ENCODE data around the gene TBL1X.
"Not testable (repeated sequence)": the region's sequence is repeated elsewhere in the genome, so short reads cannot be mapped to it uniquely, and the experiment has no call there.

TBL1X gene

GRCh38 chrX:9447906-9448305, 17.0 kb upstream of the TBL1X start:
- no peaks in the 10 kb centered on the region for H3K9me3 ChIP-seq (ENCODE audit: insufficient read depth, low read length)
- H4K20me1 ChIP-seq (ENCODE audit: insufficient read depth, low read length): no peaks in the 10 kb centered on the region
- H3K4me1 ChIP-seq (ENCODE audit: low read length): peaks cover 10% of the 10 kb centered on the region; the same call in 1 of the 2 replicates
- no peaks in the 10 kb centered on the region for H3K79me2 ChIP-seq (ENCODE audit: low read length)
- no peak for TF ChIP-seq CTCF (IDR thresholded peaks at IDR 0.05; ENCODE audit: low read depth, low read length)
- TF ChIP-seq EZH2phosphoT487 (IDR thresholded peaks at IDR 0.05; ENCODE audit: low read depth): no peak
- no peak overlapping the region for H3K4me2 ChIP-seq (ENCODE audit: low read length)
- no peak overlapping the region for H3K9ac ChIP-seq (ENCODE audit: low read length)
- H3K4me3 ChIP-seq (ENCODE audit: low read length): no peak overlapping the region
- H3K36me3 ChIP-seq (replicated peaks; ENCODE audit: low read depth, low read length): no peaks in the 10 kb centered on the region
- H2AFZ ChIP-seq (ENCODE audit: low read depth, low read length): no peak overlapping the region
- H3K27ac ChIP-seq (ENCODE audit: low read length): no peak overlapping the region
- no peaks in the 10 kb centered on the region for H3K27me3 ChIP-seq (ENCODE audit: low read depth, low read length)

DNA sequence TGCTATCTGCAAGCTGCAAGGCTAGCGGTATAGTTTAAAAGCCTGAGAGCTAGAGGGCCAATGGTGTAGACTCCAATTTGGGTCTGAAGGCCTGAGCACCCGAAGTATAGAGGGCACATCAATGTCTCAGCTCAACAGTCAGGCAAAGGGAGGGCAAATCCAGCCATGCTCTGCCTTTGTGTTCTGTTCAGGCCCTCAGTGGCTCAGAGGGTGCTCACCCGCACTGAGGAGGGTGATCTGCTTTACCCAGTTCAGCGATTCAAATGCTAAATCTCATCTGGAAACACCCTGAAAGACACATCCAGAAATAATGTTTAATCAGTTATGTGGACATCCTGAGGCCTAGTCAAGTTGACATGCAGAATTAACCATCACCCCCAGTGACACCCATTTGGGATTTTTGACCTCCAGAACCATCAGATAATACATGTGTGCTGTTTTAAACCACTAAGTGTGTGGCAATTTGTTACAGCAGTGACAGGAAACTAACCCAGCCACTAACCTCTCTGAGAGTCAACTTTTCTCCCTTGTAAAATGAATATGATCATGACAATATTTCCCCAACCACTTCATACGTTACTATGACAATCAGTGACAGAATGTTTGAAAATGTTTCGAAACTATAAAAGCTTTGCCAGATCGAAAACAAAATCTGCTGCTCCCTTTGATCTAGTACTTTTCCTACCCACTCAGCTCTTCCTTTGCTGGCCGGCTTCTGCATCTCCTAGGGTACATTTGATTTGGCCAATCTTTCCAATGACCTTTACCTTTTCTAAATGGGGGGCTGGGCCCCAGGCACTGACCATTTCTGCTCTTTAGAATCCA, 8.4 kb upstream of the TBL1X start:
- H3K9me3 ChIP-seq (ENCODE audit: insufficient read depth, low read length): no peaks in the 10 kb centered on the region
- no peak overlapping the region for H3K27ac ChIP-seq (ENCODE audit: low read length)
- H2AFZ ChIP-seq (ENCODE audit: low read depth, low read length): no peak overlapping the region
- H3K36me3 ChIP-seq (replicated peaks; ENCODE audit: low read depth, low read length): no peaks in the 10 kb centered on the region
- H3K27me3 ChIP-seq (ENCODE audit: low read depth, low read length): no peaks in the 10 kb centered on the region
- no peak for TF ChIP-seq EZH2phosphoT487 (IDR thresholded peaks at IDR 0.05; ENCODE audit: low read depth)
- no peak for TF ChIP-seq CTCF (IDR thresholded peaks at IDR 0.05; ENCODE audit: low read depth, low read length)
- H3K79me2 ChIP-seq (ENCODE audit: low read length): no peaks in the 10 kb centered on the region
- no peaks in the 10 kb centered on the region for H3K4me1 ChIP-seq (ENCODE audit: low read length)
- no peaks in the 10 kb centered on the region for H4K20me1 ChIP-seq (ENCODE audit: insufficient read depth, low read length)
- no peak overlapping the region for H3K4me3 ChIP-seq (ENCODE audit: low read length)
- no peak overlapping the region for H3K4me2 ChIP-seq (ENCODE audit: low read length)
- no peak overlapping the region for H3K9ac ChIP-seq (ENCODE audit: low read length)

DNA sequence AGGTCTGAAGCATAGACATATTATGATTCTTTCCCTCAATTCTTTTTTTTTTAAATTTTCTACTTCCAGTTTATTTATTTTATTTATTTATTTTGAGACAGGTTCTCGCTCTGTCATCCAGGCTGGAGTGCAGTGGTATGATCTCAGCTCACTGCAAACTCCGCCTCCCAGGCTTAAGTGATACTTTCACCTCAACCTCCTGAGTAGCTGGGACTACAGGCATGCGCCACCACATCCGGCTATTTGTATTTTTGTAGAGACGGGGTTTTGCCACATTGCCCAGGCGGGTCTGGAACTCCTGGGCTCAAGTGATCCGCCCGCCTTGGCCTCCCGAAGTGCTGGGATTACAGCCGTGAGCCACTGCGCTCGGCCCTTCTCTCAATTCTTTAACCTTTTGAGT, 6.8 kb upstream of the TBL1X start:
- H3K27ac ChIP-seq (ENCODE audit: low read length); H3K4me2 ChIP-seq (ENCODE audit: low read length); H3K27me3 ChIP-seq (ENCODE audit: low read depth, low read length); H3K4me3 ChIP-seq (ENCODE audit: low read length); H2AFZ ChIP-seq (ENCODE audit: low read depth, low read length); H3K9ac ChIP-seq (ENCODE audit: low read length); H3K79me2 ChIP-seq (ENCODE audit: low read length); H3K9me3 ChIP-seq (ENCODE audit: insufficient read depth, low read length); H4K20me1 ChIP-seq (ENCODE audit: insufficient read depth, low read length); H3K36me3 ChIP-seq (replicated peaks; ENCODE audit: low read depth, low read length): not testable (repeated sequence)
- peaks cover 11% of the 10 kb centered on the region for H3K4me1 ChIP-seq (ENCODE audit: low read length)

DNA sequence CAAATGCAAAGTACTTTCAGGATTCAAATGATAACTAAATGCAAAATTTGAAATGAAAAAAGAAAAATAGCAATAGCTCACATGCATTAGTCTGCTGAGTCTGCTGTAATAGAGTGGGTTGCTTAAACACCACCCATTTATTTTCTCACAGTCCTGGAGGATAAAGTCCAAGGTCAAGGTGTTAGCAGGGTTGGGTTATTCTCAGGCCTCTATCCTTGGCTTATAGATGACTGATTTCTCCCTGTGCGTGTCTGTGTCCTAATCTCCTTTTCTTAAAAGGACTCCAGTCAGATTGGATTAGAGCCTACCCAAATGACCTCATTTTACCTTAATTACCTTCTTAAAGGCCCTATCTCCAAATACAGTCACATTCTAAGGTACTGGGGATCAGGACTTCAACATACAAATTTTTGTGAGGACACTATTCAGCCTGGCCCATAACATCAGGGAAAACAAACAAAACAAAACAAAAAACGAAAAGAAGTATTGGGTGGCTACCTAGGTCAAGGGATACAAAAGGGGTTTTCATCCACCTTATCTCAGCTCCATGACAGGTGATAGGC, 6.3 kb upstream of the TBL1X start:
- Histone ChIP-seq H3K4me3 (ENCODE audit: low read length) (no peak overlapping the region), H3K4me1 (ENCODE audit: low read length) (peaks cover 16% of the 10 kb centered on the region), H3K27me3 (ENCODE audit: low read depth, low read length) (no peaks in the 10 kb centered on the region), H3K79me2 (ENCODE audit: low read length) (no peaks in the 10 kb centered on the region), H3K4me2 (ENCODE audit: low read length) (no peak overlapping the region), H2AFZ (ENCODE audit: low read depth, low read length) (no peak overlapping the region), H3K27ac (ENCODE audit: low read length) (no peak overlapping the region), H3K9ac (ENCODE audit: low read length) (no peak overlapping the region), H3K9me3 (ENCODE audit: insufficient read depth, low read length) (no peaks in the 10 kb centered on the region), H4K20me1 (ENCODE audit: insufficient read depth, low read length) (no peaks in the 10 kb centered on the region), H3K36me3 (replicated peaks; ENCODE audit: low read depth, low read length) (no peaks in the 10 kb centered on the region)
- TF ChIP-seq CTCF (IDR thresholded peaks at IDR 0.05; ENCODE audit: low read depth, low read length): no peak
- no peak for TF ChIP-seq EZH2phosphoT487 (IDR thresholded peaks at IDR 0.05; ENCODE audit: low read depth)
